Measurements from ENCODE around the gene ADGRG1. TPM values are rescaled to one million over a fixed set of nuclear protein-coding genes. Genes with fewer than 3 reads are reported as not detected.

ADGRG1 gene
- polyA plus RNA-seq, 4 donors, result 4.1 to 158 (median 26.0) TPM

GRCh38 chr16:57694231-57694724 is 65.8 kb downstream of the ADGRG1 start:
- H3K27me3 ChIP-seq (ENCODE audit: control insufficient read depth in 3 of 3, insufficient read depth in 3 of 3, low read length in 3 of 3), result no peaks in the 10 kb centered on the region
- 26 to 55% (median 43%) methylated on average over 10 of the region's 10 CpGs for WGBS, 3 donors
- H3K36me3 ChIP-seq (ENCODE audit: control insufficient read depth in 3 of 3, insufficient read depth in 2 of 3, low read depth in 1 of 3, low read length in 3 of 3), result no peaks in the 10 kb centered on the region
- FAIRE-seq (no peak), DNase-seq (peak in 1 of 2 donors; percentile 17)
- peak overlapping the region in 1 of 3 donors; percentile 30 for H3K4me3 ChIP-seq (ENCODE audit: low read depth in 1 of 3, low read length in 3 of 3)
- no peaks in the 10 kb centered on the region for H3K9me3 ChIP-seq (ENCODE audit: control insufficient read depth in 2 of 2, insufficient read depth in 1 of 2, low read depth in 1 of 2, low read length in 1 of 2)
- H3K27ac ChIP-seq (ENCODE audit: low read depth in 1 of 3, low read length in 2 of 3), result no peak overlapping the region
- H3K4me1 ChIP-seq (ENCODE audit: control insufficient read depth in 3 of 3, insufficient read depth in 2 of 3, low read depth in 1 of 3, low read length in 2 of 3), result peaks cover 0 to 13% (median 0%) of the 10 kb centered on the region in 3 donors

GRCh38 chr16:57694725-57695679 is 66.6 kb downstream of the ADGRG1 start, which contains the start of gene DRC7:
TSS of gene DRC7 (plus strand) at chr16:57694806. CDS start at chr16:57697950, 3,144 bp downstream.
- H3K27ac ChIP-seq (ENCODE audit: low read depth in 1 of 3, low read length in 2 of 3), result no peak within 1 kb of the TSS
- WGBS, 3 donors, result 35 to 42% (median 36%) methylated on average over 7 to 8 of the region's 8 CpGs
- no peak for FAIRE-seq
- peaks cover 0 to 6% (median 0%) of the 10 kb centered on the region in 3 donors for H3K4me1 ChIP-seq (ENCODE audit: control insufficient read depth in 3 of 3, insufficient read depth in 2 of 3, low read depth in 1 of 3, low read length in 2 of 3)
- H3K27me3 ChIP-seq (ENCODE audit: control insufficient read depth in 3 of 3, insufficient read depth in 3 of 3, low read length in 3 of 3), result no peaks in the 10 kb centered on the region
- peak within 1 kb of the TSS in 1 of 3 donors; percentile 30 for H3K4me3 ChIP-seq (ENCODE audit: low read depth in 1 of 3, low read length in 3 of 3)
- DNase-seq, result peak; percentile 38 to 86
- no peaks in the 10 kb centered on the region for H3K9me3 ChIP-seq (ENCODE audit: control insufficient read depth in 2 of 2, insufficient read depth in 1 of 2, low read depth in 1 of 2, low read length in 1 of 2)
- H3K36me3 ChIP-seq (ENCODE audit: control insufficient read depth in 3 of 3, insufficient read depth in 2 of 3, low read depth in 1 of 3, low read length in 3 of 3), result no peaks in the 10 kb centered on the region

DNA sequence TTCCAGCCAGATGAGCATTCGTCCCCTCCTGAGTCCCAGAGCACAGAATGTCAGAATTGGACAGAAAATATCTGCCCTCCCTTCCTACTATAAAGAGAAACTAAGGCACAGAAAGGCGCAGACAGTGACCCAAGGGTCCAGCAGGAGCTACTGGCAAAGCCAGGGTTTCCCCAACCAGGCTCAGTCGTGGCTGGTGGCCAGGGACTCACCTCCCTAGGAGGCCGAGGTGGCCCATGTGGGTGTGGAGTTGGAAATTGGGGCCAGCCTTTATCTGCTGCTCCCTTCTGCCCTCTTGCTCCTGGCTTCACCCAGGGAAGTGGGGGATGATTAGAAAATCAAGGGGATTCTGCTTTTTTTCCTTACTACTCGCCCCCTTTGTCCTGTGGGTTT is 67.2 kb downstream of the ADGRG1 start:
- Histone ChIP-seq H3K27me3 (ENCODE audit: control insufficient read depth in 3 of 3, insufficient read depth in 3 of 3, low read length in 3 of 3) (no peaks in the 10 kb centered on the region), H3K27ac (ENCODE audit: low read depth in 1 of 3, low read length in 2 of 3) (no peak overlapping the region), H3K36me3 (ENCODE audit: control insufficient read depth in 3 of 3, insufficient read depth in 2 of 3, low read depth in 1 of 3, low read length in 3 of 3) (no peaks in the 10 kb centered on the region), H3K4me1 (ENCODE audit: control insufficient read depth in 3 of 3, insufficient read depth in 2 of 3, low read depth in 1 of 3, low read length in 2 of 3) (peaks cover 0 to 7% (median 0%) of the 10 kb centered on the region in 3 donors), H3K9me3 (ENCODE audit: control insufficient read depth in 2 of 2, insufficient read depth in 1 of 2, low read depth in 1 of 2, low read length in 1 of 2) (no peaks in the 10 kb centered on the region), H3K4me3 (ENCODE audit: low read depth in 1 of 3, low read length in 3 of 3) (no peak overlapping the region)
- FAIRE-seq (no peak), DNase-seq (no peak)
- 68 to 75% (median 74%) methylated on average over 5 of the region's 5 CpGs for WGBS, 3 donors

- 92 to 93% (median 92%) methylated on average over 7 of the region's 7 CpGs for WGBS, 3 donors
- no peak for FAIRE-seq
- no peaks in the 10 kb centered on the region for H3K9me3 ChIP-seq (ENCODE audit: control insufficient read depth in 2 of 2, insufficient read depth in 1 of 2, low read depth in 1 of 2, low read length in 1 of 2)
- DNase-seq, result no peak
- H3K36me3 ChIP-seq (ENCODE audit: control insufficient read depth in 3 of 3, insufficient read depth in 2 of 3, low read depth in 1 of 3, low read length in 3 of 3), result no peaks in the 10 kb centered on the region
- no peak overlapping the region for H3K27ac ChIP-seq (ENCODE audit: low read depth in 1 of 3, low read length in 2 of 3)
- no peak overlapping the region for H3K4me3 ChIP-seq (ENCODE audit: low read depth in 1 of 3, low read length in 3 of 3)
- H3K27me3 ChIP-seq (ENCODE audit: control insufficient read depth in 3 of 3, insufficient read depth in 3 of 3, low read length in 3 of 3), result no peaks in the 10 kb centered on the region
- peaks cover 0 to 13% (median 0%) of the 10 kb centered on the region in 3 donors for H3K4me1 ChIP-seq (ENCODE audit: control insufficient read depth in 3 of 3, insufficient read depth in 2 of 3, low read depth in 1 of 3, low read length in 2 of 3)
Measured at GRCh38 chr16:57696240-57696639, 67.8 kb downstream of the ADGRG1 start.

DNA sequence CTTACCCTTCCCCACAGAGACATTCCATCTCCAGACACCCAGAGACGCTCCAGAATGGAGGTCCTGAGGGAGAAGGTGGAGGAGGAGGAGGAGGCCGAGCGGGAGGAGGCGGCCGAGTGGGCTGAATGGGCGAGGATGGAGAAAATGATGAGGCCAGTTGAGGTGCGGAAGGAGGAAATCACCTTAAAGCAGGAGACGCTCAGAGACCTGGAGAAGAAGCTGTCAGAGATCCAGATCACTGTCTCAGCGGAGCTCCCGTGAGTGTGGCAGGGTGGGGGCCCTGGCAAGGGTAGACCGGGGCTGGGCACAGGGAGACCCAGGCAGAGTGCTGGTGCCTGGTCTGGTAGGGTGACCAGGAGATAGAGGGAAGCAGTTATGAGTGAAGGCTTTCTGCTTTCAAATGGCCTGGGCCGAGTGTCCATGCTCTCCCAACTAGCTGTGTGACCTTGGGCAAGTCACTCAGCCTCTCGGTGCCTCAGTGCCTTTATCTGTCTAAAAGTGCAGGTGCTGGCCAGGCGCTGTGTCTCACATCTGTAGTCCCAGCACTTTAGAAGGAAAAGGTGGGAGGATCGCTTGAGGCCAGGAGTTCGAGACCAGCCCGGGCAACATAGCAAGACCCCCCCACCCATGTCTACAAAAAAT is 69.6 kb downstream of the ADGRG1 start:
- no peak overlapping the region for H3K27ac ChIP-seq (ENCODE audit: low read depth in 1 of 3, low read length in 2 of 3)

DNA sequence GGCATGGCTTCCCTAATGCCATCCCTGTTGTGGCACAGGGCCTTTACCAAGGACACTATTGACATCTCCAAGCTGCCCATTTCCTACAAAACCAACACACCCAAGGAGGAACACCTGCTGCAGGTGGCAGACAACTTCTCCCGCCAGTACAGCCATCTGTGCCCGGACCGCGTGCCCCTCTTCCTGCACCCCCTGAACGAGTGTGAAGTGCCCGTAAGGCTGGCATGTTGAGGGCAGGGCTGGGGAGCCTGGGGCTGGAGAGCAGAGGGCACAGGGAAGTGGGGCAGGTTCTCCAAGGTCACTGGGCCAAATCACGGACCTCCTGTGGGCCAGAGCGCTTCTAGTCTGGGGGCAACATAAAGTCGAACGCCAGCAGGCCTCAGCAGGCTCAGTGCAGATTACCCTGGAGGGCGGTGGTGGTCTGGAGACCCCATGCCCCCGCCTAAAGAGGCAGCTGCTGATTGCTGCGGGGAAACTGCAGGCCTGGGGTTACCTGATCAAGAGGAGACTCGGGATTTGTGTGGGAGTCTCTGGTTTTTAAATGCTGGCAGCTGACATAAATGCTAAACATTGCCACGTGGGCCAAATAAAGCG is 70.5 kb downstream of the ADGRG1 start:
- no peaks in the 10 kb centered on the region for H3K27me3 ChIP-seq (ENCODE audit: control insufficient read depth in 3 of 3, insufficient read depth in 3 of 3, low read length in 3 of 3)
- 81 to 83% (median 82%) methylated on average over 16 of the region's 16 CpGs for WGBS, 3 donors
- H3K9me3 ChIP-seq (ENCODE audit: control insufficient read depth in 2 of 2, insufficient read depth in 1 of 2, low read depth in 1 of 2, low read length in 1 of 2), result no peaks in the 10 kb centered on the region
- DNase-seq, result no peak
- H3K36me3 ChIP-seq (ENCODE audit: control insufficient read depth in 3 of 3, insufficient read depth in 2 of 3, low read depth in 1 of 3, low read length in 3 of 3), result no peaks in the 10 kb centered on the region
- peaks cover 0 to 29% (median 0%) of the 10 kb centered on the region in 3 donors for H3K4me1 ChIP-seq (ENCODE audit: control insufficient read depth in 3 of 3, insufficient read depth in 2 of 3, low read depth in 1 of 3, low read length in 2 of 3)
- H3K4me3 ChIP-seq (ENCODE audit: low read depth in 1 of 3, low read length in 3 of 3), result no peak overlapping the region
- no peak overlapping the region for H3K27ac ChIP-seq (ENCODE audit: low read depth in 1 of 3, low read length in 2 of 3)
- FAIRE-seq, result no peak

More for the DNA sequence above, 69.6 kb downstream of the ADGRG1 start:
- Histone ChIP-seq H3K27me3 (ENCODE audit: control insufficient read depth in 3 of 3, insufficient read depth in 3 of 3, low read length in 3 of 3) (no peaks in the 10 kb centered on the region), H3K36me3 (ENCODE audit: control insufficient read depth in 3 of 3, insufficient read depth in 2 of 3, low read depth in 1 of 3, low read length in 3 of 3) (no peaks in the 10 kb centered on the region), H3K9me3 (ENCODE audit: control insufficient read depth in 2 of 2, insufficient read depth in 1 of 2, low read depth in 1 of 2, low read length in 1 of 2) (no peaks in the 10 kb centered on the region), H3K4me1 (ENCODE audit: control insufficient read depth in 3 of 3, insufficient read depth in 2 of 3, low read depth in 1 of 3, low read length in 2 of 3) (peaks cover 0 to 23% (median 0%) of the 10 kb centered on the region in 3 donors), H3K4me3 (ENCODE audit: low read depth in 1 of 3, low read length in 3 of 3) (no peak overlapping the region)
- DNase-seq (no peak), FAIRE-seq (no peak)
- WGBS, 3 donors, result 87 to 94% (median 91%) methylated on average over 17 of the region's 17 CpGs

DNA sequence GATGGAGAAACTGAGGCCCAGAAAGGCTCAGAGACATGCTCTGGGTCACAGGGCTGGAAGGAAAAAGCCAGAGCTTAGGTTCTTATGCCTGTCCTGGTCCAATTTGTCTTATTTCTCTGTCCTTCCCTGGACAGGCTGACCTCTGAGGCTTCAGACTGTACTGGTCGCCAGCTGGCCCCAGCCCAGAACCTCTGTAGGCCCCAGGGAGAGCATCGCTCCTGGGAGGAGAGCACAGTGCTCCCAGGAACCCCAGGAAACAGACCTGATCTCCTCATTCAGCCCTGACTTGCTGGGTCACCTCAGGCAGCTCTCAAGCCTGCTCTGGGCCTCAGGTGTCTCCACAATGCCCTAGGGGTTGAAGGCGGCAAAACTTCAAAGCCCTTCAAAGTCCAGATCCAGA is 71.1 kb downstream of the ADGRG1 start:
- DNase-seq, result no peak

DNA sequence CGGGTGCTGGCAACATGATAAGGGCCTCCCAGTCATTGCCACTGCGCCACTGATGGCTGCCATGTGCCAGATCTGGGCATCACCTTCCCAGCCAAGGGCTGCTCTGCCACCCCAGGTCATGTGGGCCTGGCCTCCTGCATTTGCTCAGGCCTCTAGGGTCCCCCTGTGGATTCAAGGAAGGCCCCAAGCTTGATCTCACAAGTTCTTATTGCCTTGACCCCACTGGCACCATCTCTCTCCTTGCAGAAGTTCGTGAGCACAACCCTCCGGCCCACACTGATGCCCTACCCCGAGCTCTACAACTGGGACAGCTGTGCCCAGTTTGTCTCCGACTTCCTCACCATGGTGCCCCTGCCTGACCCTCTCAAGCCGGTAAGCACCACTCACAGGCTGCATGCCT is 71.5 kb downstream of the ADGRG1 start:
- H3K27ac ChIP-seq (ENCODE audit: low read depth in 1 of 3, low read length in 2 of 3), result no peak overlapping the region
- peaks cover 0 to 33% (median 0%) of the 10 kb centered on the region in 3 donors for H3K4me1 ChIP-seq (ENCODE audit: control insufficient read depth in 3 of 3, insufficient read depth in 2 of 3, low read depth in 1 of 3, low read length in 2 of 3)
- DNase-seq (no peak), FAIRE-seq (no peak)
- no peak overlapping the region for H3K4me3 ChIP-seq (ENCODE audit: low read depth in 1 of 3, low read length in 3 of 3)
- no peaks in the 10 kb centered on the region for H3K9me3 ChIP-seq (ENCODE audit: control insufficient read depth in 2 of 2, insufficient read depth in 1 of 2, low read depth in 1 of 2, low read length in 1 of 2)
- no peaks in the 10 kb centered on the region for H3K27me3 ChIP-seq (ENCODE audit: control insufficient read depth in 3 of 3, insufficient read depth in 3 of 3, low read length in 3 of 3)
- H3K36me3 ChIP-seq (ENCODE audit: control insufficient read depth in 3 of 3, insufficient read depth in 2 of 3, low read depth in 1 of 3, low read length in 3 of 3), result peaks cover 0 to 2% (median 0%) of the 10 kb centered on the region in 3 donors
- 81 to 93% (median 83%) methylated on average over 7 of the region's 7 CpGs for WGBS, 3 donors

More for the DNA sequence above, 71.1 kb downstream of the ADGRG1 start:
- Histone ChIP-seq H3K4me1 (ENCODE audit: control insufficient read depth in 3 of 3, insufficient read depth in 2 of 3, low read depth in 1 of 3, low read length in 2 of 3) (peaks cover 0 to 29% (median 0%) of the 10 kb centered on the region in 3 donors), H3K27ac (ENCODE audit: low read depth in 1 of 3, low read length in 2 of 3) (no peak overlapping the region), H3K36me3 (ENCODE audit: control insufficient read depth in 3 of 3, insufficient read depth in 2 of 3, low read depth in 1 of 3, low read length in 3 of 3) (peaks cover 0 to under 1% (median 0%) of the 10 kb centered on the region in 3 donors), H3K4me3 (ENCODE audit: low read depth in 1 of 3, low read length in 3 of 3) (no peak overlapping the region), H3K27me3 (ENCODE audit: control insufficient read depth in 3 of 3, insufficient read depth in 3 of 3, low read length in 3 of 3) (no peaks in the 10 kb centered on the region), H3K9me3 (ENCODE audit: control insufficient read depth in 2 of 2, insufficient read depth in 1 of 2, low read depth in 1 of 2, low read length in 1 of 2) (no peaks in the 10 kb centered on the region)
- 71 to 87% (median 86%) methylated on average over 3 of the region's 3 CpGs for WGBS, 3 donors
- no peak for FAIRE-seq
